Activated T-cell treated with anti-CD3 and anti-CD28 coated beads for 48 hours (primary cell): ENCODE results near the gene MICAL3.

Experiments used
- DNase-seq: peaks from one replicate; pipeline ENCODE4 v3.0.0-alpha.2; 2020; ENCODE audit warnings: low read depth

MICAL3 gene

DNA sequence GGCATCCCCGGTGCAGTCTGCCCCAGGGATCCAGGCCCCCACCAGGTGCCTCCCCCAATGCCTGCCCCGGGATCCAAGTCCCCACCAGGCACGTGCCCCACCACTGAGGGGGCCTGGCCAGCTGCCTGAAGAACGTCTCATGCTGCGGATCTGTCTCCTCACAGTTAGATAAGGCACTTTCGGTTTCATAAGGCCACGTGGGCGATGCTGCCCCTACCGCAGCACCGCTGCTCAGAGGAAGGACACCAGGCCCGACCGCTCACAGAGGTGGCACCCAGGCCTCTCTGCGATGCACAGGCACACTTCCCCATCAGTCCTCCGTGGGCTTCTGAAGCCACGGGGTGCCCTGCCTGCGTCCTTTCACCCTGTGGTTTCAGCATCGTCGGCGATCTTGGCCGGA is 182.0 kb downstream of the MICAL3 start:
- peak; percentile 14 for DNase-seq

- no peak for DNase-seq
Observed at GRCh38 chr22:17841836-17842235, 182.5 kb downstream of the MICAL3 start.

- no peak for DNase-seq
Observed at GRCh38 chr22:17838180-17838865, 186.0 kb downstream of the MICAL3 start.

GRCh38 chr22:17836992-17837742 is 187.2 kb downstream of the MICAL3 start:
- DNase-seq = no peak

DNA sequence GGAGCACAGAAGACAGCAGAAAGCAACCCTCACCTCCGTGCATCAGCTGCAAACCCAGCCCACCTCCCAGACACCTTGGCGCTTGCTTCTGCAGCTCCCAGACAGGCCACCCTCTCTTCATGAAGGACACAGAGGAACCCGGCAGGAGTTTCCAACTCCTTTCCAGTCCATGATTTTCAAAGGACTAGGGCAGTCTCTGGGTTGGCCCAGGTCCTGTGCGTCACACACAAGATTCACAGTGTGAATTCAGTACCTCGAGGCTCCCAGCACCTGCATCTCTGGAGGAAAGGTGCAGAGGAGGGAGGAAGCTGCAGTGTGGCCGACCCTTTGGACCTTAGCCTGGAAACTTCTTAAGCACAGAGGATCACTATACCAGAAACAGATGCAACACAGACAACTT is 189.1 kb downstream of the MICAL3 start:
- no peak for DNase-seq

DNA sequence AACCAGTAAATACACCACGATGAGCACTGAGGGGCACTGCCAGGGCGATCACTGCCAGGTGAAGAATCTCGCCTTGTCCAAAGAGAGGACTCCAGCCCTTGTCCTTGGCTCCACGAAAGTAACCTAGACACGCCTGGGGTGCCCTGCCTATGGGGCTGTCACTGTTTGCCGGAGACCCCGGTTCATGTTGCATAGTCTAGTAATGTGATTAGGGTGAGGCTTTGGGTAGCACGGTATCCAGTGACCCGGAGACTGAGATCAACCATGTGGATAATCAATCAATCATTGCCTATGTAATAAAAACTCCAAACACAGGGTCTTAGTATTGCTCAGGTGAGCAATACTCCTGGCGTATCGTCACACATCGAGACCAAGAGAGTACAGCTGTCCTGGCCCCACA is 190.9 kb downstream of the MICAL3 start:
- DNase-seq = no peak

- no peak for DNase-seq
Observed at GRCh38 chr22:17832665-17833064, 191.7 kb downstream of the MICAL3 start.

GRCh38 chr22:17831501-17832251 is 192.7 kb downstream of the MICAL3 start:
- DNase-seq = no peak

DNA sequence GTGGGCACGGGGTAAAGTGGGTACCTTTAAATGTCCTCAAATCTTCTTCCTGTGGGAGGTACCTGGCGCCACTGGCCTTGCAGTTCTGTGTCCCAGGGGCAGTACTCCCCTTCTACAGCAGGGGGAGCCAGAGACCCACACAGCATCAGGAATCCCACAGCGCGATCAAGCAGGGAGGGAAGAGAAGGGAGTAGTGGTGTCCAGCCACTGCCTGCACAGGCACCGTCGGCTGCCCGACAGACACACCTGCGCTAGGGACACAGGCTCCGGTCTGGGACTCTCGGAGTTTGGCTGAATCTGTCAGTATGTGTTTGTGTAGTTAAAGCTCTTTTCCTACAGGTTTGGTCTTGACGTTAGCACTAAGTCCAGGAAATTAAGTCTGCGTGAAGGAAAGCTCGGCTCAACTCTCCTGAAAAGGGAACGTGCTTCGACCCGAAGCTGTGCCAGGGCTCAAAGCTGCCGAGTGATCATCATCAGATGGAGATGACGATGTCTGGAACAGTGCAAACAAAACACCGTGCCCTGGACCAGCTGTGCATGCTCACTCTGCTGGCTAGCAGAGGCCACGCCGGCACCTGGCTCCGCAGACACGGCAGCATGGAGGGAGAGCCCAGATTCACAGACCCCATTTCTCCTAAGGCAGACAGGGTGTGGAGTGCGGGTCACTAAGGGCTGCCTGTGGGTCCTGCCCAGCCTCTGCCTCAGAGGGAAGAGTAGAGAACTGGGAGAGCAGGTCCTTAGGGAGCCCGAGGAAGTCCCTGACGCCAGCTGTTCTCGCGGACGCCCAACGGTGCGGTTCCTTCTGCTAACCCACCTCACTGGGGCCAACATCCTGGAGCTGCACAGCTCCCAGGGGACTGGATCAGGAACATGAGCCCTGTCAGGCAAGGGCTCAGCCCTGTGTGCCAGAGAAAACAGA is 194.1 kb downstream of the MICAL3 start:
- peak; percentile 73 for DNase-seq

DNA sequence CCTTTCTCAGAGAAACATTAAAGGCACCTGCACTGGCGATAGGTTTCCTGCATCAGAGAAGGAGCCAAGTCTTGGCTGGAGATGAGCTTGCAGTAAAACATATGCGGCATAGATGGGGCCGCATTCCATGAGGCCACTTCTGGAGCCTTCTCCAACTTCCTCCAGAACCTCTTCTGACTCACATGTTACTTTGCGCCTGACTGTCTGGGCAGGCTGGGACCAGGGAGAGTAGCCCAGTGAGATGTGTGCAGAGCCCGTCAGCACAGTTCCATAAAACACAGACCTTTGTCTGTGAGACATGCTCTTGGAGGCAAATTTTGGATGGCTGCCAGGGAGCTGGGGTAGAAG is 194.7 kb downstream of the MICAL3 start:
- DNase-seq = no peak

GRCh38 chr22:17828502-17829080 is 195.8 kb downstream of the MICAL3 start:
- no peak for DNase-seq

DNA sequence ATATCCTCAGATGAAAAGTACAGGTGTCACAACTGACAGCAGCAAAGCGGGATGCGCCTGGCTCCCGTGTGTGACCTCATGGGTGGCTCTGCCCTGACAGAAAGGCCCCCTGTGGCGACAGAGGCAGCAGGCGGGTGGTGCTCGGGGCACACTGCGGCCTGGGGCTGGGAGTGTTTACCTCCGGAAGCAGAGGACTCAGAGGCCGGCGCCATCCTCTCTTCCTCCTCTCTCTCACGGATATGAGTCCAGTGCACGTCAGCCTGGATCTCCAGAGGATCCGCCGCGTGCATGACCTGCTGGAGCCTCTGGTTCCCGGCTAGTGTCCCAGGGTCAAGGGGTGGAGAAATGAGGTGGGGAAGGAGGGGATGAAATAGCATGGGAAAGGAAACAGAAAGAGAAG is 196.9 kb downstream of the MICAL3 start:
- no peak for DNase-seq

DNA sequence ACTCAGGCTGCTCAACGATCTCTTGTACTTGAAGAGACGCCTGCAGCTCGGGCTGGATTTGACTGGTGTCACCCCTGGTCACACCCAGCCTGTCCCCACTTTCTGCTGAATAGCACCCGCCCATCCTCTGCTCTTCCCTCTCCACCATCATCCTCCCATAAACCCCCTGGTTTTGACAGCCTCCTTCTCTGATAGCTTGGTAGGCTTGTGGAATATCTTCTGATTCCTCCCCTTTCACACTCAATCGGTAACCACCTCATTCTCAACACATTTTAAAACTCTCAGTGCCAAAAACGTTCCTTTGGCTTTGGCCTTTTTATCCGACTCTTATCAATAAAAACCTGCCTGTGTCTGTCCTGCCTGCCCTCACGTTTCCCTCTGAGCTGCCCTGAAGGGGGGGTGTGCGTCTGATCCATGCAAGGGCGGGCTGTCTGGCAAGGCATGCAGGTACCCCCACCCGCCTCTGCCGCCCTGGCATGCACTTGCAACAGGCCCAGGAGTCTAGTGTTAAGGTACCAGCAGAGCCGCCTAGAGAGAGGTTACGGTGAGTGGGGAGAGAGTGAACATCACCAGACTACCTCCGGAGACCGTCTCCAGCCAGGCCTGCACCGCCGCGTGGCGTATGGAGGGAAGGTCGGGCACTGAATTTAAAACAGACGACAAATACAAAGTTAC is 198.3 kb downstream of the MICAL3 start:
- DNase-seq = no peak

- DNase-seq = no peak
Observed at GRCh38 chr22:17824457-17824856, 199.9 kb downstream of the MICAL3 start.

GRCh38 chr22:17823964-17824363 is 200.4 kb downstream of the MICAL3 start:
- DNase-seq = no peak

- no peak for DNase-seq
Observed at GRCh38 chr22:17823226-17823625, 201.1 kb downstream of the MICAL3 start.

DNA sequence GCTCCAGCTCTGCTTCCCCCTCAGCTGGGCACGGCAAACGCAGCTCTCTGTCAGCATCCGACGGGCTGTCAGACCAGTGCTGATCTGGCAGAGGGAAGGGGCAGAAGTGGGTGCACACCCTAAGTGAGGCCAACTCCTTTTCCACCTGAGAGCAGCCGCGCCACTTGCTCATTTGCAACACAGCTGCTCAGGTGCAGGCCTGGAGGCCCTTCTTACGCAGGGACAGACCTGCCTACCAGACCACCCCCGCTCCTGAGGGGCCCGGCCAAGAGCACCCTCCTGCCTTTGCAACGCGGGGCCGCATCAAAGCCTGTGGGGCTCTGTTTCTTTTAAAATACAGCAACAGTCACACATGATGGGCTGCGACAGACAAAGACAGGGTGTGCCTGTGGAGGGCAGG is 202.3 kb downstream of the MICAL3 start:
- no peak for DNase-seq

GRCh38 chr22:17820879-17821439 is 203.4 kb downstream of the MICAL3 start:
- DNase-seq = no peak

GRCh38 chr22:17818649-17819048 is 205.7 kb downstream of the MICAL3 start:
- no peak for DNase-seq

- DNase-seq = no peak
Observed at GRCh38 chr22:17818180-17818579, 206.2 kb downstream of the MICAL3 start.
